Fibroblast of lung (primary cell): ENCODE measurements around the gene PPP1R1C.
A peak's percentile ranks its signal among the peaks of the same experiment; 100 is the strongest.

Experiments used
- CTCF ChIP-seq, 2 donors: IDR thresholded peaks in 1 of 2; conservative IDR thresholded peaks in 1 of 2; 1 replicate in 1 of 2; 2 replicates in 1 of 2; pipeline ENCODE4 v1.5.1; 2011 to 2012; ENCODE audit warnings: low read length in 2 of 2, control low read depth in 1 of 2, inconsistent platforms in 1 of 2, low read depth in 1 of 2, mild to moderate bottlenecking in 1 of 2
- EZH2 ChIP-seq: IDR thresholded peaks from 2 replicates; pipeline ENCODE4 v1.5.1; 2012; ENCODE audit warnings: low read length, control low read depth, mild to moderate bottlenecking; ENCODE audit errors: missing control alignments

GRCh38 chr2:182132605-182133004 lies 147.0 kb downstream of the PPP1R1C start:
- TF ChIP-seq CTCF (conservative IDR thresholded peaks at IDR 0.05 in 1 of 2, IDR thresholded peaks at IDR 0.05 in 1 of 2; ENCODE audit: low read depth in 1 of 2, low read length in 2 of 2) = peak; percentile 49 to 50
- no peak for TF ChIP-seq EZH2
